WTC11 (cell line): ENCODE data around the gene CAPN3.

ENCODE experiments used
- ARID4B ChIP-seq: sonication (generic); formaldehyde crosslinking; IDR thresholded peaks from 2 replicates; pipeline ENCODE4 v1.8.0; 2023; ENCODE audit warnings: missing genetic modification reagents, mild to moderate bottlenecking, borderline replicate concordance
- GABPB1 ChIP-seq: sonication (generic); formaldehyde crosslinking; IDR thresholded peaks from 2 replicates; pipeline ENCODE4 v1.8.1; 2023; ENCODE audit warnings: mild to moderate bottlenecking, missing genetic modification reagents
- JUN ChIP-seq: sonication (generic); formaldehyde crosslinking; IDR thresholded peaks from 2 replicates; pipeline ENCODE4 v1.8.0; 2023; ENCODE audit warnings: mild to moderate bottlenecking, missing genetic modification reagents
- NR3C1 ChIP-seq: sonication (generic); formaldehyde crosslinking; conservative IDR thresholded peaks from 2 replicates; pipeline ENCODE4 v1.8.1; 2023; ENCODE audit warnings: low read depth, mild to moderate bottlenecking, missing genetic modification reagents
- ZNF138 ChIP-seq: sonication (generic); formaldehyde crosslinking; conservative IDR thresholded peaks from 2 replicates; pipeline ENCODE4 v1.8.1; 2022; ENCODE audit warnings: mild to moderate bottlenecking, moderate library complexity, missing genetic modification reagents
- TF ChIP-seq, protein P1 (sequence below): fragments of 200-600 bp; IDR thresholded peaks from 2 replicates; pipeline ENCODE4 v1.8.0; 2022; ENCODE audit warnings: antibody characterized with exemption

GRCh38 chr15:42345504-42345903, 13.8 kb upstream of the CAPN3 start:
- TF ChIP-seq, protein P1, sequence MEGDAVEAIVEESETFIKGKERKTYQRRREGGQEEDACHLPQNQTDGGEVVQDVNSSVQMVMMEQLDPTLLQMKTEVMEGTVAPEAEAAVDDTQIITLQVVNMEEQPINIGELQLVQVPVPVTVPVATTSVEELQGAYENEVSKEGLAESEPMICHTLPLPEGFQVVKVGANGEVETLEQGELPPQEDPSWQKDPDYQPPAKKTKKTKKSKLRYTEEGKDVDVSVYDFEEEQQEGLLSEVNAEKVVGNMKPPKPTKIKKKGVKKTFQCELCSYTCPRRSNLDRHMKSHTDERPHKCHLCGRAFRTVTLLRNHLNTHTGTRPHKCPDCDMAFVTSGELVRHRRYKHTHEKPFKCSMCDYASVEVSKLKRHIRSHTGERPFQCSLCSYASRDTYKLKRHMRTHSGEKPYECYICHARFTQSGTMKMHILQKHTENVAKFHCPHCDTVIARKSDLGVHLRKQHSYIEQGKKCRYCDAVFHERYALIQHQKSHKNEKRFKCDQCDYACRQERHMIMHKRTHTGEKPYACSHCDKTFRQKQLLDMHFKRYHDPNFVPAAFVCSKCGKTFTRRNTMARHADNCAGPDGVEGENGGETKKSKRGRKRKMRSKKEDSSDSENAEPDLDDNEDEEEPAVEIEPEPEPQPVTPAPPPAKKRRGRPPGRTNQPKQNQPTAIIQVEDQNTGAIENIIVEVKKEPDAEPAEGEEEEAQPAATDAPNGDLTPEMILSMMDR = no peak
- no peak for TF ChIP-seq JUN
- TF ChIP-seq NR3C1 (CRISPR knock-in tag) = no peak
- TF ChIP-seq ARID4B = no peak
- TF ChIP-seq GABPB1 (CRISPR knock-in tag) = no peak
- no peak for TF ChIP-seq ZNF138 (CRISPR knock-in tag)
